ENCODE data around the gene ESPN. TPM values are rescaled to one million over a fixed set of nuclear protein-coding genes. Genes with fewer than 3 reads are reported as not detected.

Gene ESPN
- total RNA-seq, 1 experiment from 2014 or later: 8.5 TPM

GRCh38 chr1:6380037-6380436 lies 44.5 kb upstream of the ESPN start:
- TF ChIP-seq TCF7L2 (IDR thresholded peaks at IDR 0.05; ENCODE audit: low read depth, low read length) (no peak), SIN3A (IDR thresholded peaks at IDR 0.05; ENCODE audit: borderline replicate concordance, insufficient read depth, low read depth, low read length) (no peak), POLR2AphosphoS5 (IDR thresholded peaks at IDR 0.05; ENCODE audit: low read depth, low read length) (no peak)
- TF ChIP-seq, protein P1, sequence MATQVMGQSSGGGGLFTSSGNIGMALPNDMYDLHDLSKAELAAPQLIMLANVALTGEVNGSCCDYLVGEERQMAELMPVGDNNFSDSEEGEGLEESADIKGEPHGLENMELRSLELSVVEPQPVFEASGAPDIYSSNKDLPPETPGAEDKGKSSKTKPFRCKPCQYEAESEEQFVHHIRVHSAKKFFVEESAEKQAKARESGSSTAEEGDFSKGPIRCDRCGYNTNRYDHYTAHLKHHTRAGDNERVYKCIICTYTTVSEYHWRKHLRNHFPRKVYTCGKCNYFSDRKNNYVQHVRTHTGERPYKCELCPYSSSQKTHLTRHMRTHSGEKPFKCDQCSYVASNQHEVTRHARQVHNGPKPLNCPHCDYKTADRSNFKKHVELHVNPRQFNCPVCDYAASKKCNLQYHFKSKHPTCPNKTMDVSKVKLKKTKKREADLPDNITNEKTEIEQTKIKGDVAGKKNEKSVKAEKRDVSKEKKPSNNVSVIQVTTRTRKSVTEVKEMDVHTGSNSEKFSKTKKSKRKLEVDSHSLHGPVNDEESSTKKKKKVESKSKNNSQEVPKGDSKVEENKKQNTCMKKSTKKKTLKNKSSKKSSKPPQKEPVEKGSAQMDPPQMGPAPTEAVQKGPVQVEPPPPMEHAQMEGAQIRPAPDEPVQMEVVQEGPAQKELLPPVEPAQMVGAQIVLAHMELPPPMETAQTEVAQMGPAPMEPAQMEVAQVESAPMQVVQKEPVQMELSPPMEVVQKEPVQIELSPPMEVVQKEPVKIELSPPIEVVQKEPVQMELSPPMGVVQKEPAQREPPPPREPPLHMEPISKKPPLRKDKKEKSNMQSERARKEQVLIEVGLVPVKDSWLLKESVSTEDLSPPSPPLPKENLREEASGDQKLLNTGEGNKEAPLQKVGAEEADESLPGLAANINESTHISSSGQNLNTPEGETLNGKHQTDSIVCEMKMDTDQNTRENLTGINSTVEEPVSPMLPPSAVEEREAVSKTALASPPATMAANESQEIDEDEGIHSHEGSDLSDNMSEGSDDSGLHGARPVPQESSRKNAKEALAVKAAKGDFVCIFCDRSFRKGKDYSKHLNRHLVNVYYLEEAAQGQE (IDR thresholded peaks at IDR 0.05; ENCODE audit: insufficient read depth in 1 of 2, low read depth in 2 of 2, low read length in 1 of 2): no peak
- TF ChIP-seq, protein P2, sequence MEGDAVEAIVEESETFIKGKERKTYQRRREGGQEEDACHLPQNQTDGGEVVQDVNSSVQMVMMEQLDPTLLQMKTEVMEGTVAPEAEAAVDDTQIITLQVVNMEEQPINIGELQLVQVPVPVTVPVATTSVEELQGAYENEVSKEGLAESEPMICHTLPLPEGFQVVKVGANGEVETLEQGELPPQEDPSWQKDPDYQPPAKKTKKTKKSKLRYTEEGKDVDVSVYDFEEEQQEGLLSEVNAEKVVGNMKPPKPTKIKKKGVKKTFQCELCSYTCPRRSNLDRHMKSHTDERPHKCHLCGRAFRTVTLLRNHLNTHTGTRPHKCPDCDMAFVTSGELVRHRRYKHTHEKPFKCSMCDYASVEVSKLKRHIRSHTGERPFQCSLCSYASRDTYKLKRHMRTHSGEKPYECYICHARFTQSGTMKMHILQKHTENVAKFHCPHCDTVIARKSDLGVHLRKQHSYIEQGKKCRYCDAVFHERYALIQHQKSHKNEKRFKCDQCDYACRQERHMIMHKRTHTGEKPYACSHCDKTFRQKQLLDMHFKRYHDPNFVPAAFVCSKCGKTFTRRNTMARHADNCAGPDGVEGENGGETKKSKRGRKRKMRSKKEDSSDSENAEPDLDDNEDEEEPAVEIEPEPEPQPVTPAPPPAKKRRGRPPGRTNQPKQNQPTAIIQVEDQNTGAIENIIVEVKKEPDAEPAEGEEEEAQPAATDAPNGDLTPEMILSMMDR (IDR thresholded peaks at IDR 0.05): no peak
- peaks cover 6% of the 10 kb centered on the region; the same call in 1 of the 2 replicates for H3K4me1 ChIP-seq (ENCODE audit: control insufficient read depth, insufficient read depth, low read length)
- no TSS peak for BruUV-seq (replicated peaks)
- H3K4me3 ChIP-seq (ENCODE audit: low read depth in 2 of 2, low read length in 2 of 2): no peak overlapping the region
- ATAC-seq (no peak), DNase-seq (ENCODE audit: low read depth, low spot score) (no peak)
- no peaks in the 10 kb centered on the region for H3K36me3 ChIP-seq (ENCODE audit: control insufficient read depth, insufficient read depth, low read length)
- no peaks in the 10 kb centered on the region for H3K9me3 ChIP-seq (ENCODE audit: control insufficient read depth, insufficient read depth, low read depth, low read length)
- H3K27me3 ChIP-seq (ENCODE audit: control insufficient read depth, insufficient read depth, low read length): no peaks in the 10 kb centered on the region
- no peak overlapping the region for H3K27ac ChIP-seq (ENCODE audit: low read length)
- ChIA-PET CTCF (no interaction called here), POLR2A (interaction anchor here (1.0 kb wide), 1 partner anchor 12 kb away, joined by 7 read pairs; no protein-coding TSS in a partner anchor)
- in situ Hi-C loops (cut with HindIII; ENCODE audit: low pct_unique_long_range_greater_than_20kb, low sequenced_read_pairs): no loop called here
- intact Hi-C loops (cut with micrococcal nuclease; ENCODE audit: unreplicated experiment): no loop called here

DNA sequence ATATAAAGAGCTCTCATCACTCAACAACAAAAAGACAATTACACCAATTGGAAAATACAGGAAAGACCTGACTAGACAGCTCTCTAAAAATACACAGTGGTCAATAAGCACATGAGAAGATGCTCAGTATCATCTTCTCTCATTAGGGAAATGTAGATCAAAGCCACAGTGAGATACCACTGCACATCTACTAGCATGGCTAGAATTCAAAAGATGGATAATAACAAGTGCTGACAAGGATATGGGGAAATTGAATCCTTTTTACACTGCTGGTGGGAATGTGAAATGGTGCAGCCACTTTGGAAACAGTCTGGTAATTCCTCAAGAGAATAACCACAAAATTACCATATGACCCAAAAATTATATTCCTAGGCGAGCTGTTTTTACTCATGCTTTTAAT lies 40.4 kb upstream of the ESPN start:
- Histone ChIP-seq H3K27ac (ENCODE audit: low read length) (no peak overlapping the region), H3K27me3 (ENCODE audit: control insufficient read depth, insufficient read depth, low read length) (no peaks in the 10 kb centered on the region), H3K4me3 (ENCODE audit: low read depth in 2 of 2, low read length in 2 of 2) (no peak overlapping the region), H3K4me1 (ENCODE audit: control insufficient read depth, insufficient read depth, low read length) (peaks cover 26% of the 10 kb centered on the region), H3K36me3 (ENCODE audit: control insufficient read depth, insufficient read depth, low read length) (no peaks in the 10 kb centered on the region), H3K9me3 (ENCODE audit: control insufficient read depth, insufficient read depth, low read depth, low read length) (no peaks in the 10 kb centered on the region)
- intact Hi-C loops (cut with micrococcal nuclease; ENCODE audit: unreplicated experiment) (no loop called here), in situ Hi-C loops (cut with HindIII; ENCODE audit: low pct_unique_long_range_greater_than_20kb, low sequenced_read_pairs) (no loop called here)
- TSS peak; percentile 44 for BruUV-seq (replicated peaks)
- ChIA-PET POLR2A (interaction anchor here (1.2 kb wide), 1 partner anchor 15 kb away, joined by 3 read pairs; no protein-coding TSS in a partner anchor), CTCF (no interaction called here)
- TF ChIP-seq SIN3A (IDR thresholded peaks at IDR 0.05; ENCODE audit: borderline replicate concordance, insufficient read depth, low read depth, low read length) (no peak), TCF7L2 (IDR thresholded peaks at IDR 0.05; ENCODE audit: low read depth, low read length) (no peak), POLR2AphosphoS5 (IDR thresholded peaks at IDR 0.05; ENCODE audit: low read depth, low read length) (no peak)
- TF ChIP-seq, protein P2 (IDR thresholded peaks at IDR 0.05): no peak
- TF ChIP-seq, protein P1 (IDR thresholded peaks at IDR 0.05; ENCODE audit: insufficient read depth in 1 of 2, low read depth in 2 of 2, low read length in 1 of 2): no peak
- no peak for DNase-seq (ENCODE audit: low read depth, low spot score)
- no peak for ATAC-seq

All from Panc1 (cell line).